SH-SY5Y (cell line): ENCODE results near the gene ABCE1.

Experiments used
- GATA2 ChIP-seq: IDR thresholded peaks from 2 replicates; pipeline ENCODE4 v1.6.1; 2011; ENCODE audit warnings: mild to moderate bottlenecking, low read depth, low read length
- GATA3 ChIP-seq: IDR thresholded peaks from 2 replicates; pipeline ENCODE4 v1.6.1; 2011; ENCODE audit warnings: low read depth, mild to moderate bottlenecking, low read length, moderate library complexity

ABCE1 gene

GRCh38 chr4:145083891-145084605 lies 14.1 kb upstream of the ABCE1 start:
- TF ChIP-seq GATA2 = no peak
- TF ChIP-seq GATA3 = no peak

GRCh38 chr4:145090380-145090779 lies 7.7 kb upstream of the ABCE1 start:
- no peak for TF ChIP-seq GATA2
- no peak for TF ChIP-seq GATA3

GRCh38 chr4:145093638-145094037 lies 4.5 kb upstream of the ABCE1 start:
- TF ChIP-seq GATA3 = no peak
- no peak for TF ChIP-seq GATA2

DNA sequence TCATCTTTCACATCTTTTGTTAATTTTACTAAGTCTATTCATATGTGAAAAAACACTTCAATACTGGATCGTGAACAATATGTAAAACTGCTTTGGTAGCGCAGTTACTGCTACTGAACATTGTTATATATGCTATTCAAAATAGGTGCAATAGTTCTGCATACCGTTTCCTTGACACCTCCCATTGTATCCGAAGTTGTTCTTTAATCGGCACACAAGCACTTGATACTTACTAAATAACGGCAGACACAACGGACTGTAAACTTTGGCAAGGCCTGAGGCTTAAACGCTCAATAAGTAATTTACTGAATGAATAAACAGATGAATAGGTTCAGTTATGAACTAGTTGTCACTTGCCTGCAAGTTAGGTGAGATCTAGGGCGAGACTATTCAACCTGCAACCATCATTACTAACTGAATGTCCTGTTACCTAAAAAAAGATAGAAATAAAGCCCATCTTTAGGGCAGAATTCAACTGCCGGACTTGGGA lies 735 bp upstream of the ABCE1 start:
- TF ChIP-seq GATA2 (no peak), GATA3 (no peak)

- TF ChIP-seq GATA3 = no peak
- no peak for TF ChIP-seq GATA2
Measured at GRCh38 chr4:145098675-145099037, 545 bp downstream of the ABCE1 start.

DNA sequence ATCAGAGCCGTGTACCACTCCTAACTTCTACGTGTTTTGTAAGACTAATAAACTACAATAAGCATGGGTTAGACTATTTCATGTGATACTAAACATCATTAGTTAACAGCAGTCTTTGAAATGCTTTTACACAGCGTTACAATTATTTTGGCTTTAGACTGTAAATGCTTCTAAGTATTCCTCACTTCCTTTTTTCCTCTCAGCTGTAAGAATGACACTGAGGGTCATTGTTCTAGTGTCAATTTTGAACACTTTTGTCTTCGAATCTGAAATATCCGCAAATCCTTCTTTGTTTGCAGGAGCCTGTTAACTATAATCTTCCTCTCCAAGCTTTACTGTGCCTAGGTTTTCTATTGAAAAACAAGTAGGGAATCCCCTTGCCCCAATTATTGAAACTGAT lies 1.5 kb downstream of the ABCE1 start:
- no peak for TF ChIP-seq GATA2
- no peak for TF ChIP-seq GATA3

DNA sequence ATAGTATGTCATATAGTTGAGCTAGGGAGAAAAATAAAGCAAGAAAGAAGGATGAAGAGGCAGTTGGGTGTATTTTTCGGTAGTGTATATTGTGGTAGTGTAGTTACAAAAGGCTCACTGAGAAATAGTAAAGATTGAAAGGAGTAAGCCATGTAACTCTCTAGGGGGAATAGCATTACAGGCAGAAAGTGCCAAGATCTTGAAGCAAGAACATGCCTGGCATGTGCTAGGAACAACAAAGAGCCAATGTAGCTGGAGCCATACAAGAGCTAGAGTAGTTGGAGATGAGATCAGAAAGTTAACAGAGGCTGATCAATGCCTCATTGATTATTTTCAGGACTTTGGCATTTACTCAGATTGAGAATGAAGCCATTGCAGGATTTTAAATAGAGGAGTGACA lies 3.0 kb downstream of the ABCE1 start:
- TF ChIP-seq GATA2 = no peak

- TF ChIP-seq GATA2 (no peak), GATA3 (no peak)
Measured at GRCh38 chr4:145102619-145103018, 4.5 kb downstream of the ABCE1 start.

DNA sequence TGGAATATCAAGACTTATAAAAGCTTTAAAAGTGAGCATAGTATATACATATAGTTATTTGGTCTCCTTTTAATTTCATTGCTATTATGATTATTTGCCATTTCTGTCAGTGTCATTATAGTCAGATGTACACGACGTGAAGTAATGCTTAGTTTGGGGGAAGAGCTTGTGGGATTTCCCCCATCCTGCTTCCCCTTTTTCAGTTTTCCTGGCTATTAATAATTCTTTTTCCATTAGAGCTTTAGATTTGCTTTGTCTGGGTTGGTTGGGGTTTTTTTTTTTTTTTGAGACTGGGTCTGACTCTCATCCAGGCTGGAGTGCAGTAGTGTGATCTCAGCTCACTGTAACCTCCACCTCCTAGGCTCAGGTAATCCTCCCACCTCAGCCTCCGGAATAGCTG lies 5.4 kb downstream of the ABCE1 start:
- no peak for TF ChIP-seq GATA3
- TF ChIP-seq GATA2 = no peak

GRCh38 chr4:145107126-145107525 lies 9.0 kb downstream of the ABCE1 start:
- no peak for TF ChIP-seq GATA2
- TF ChIP-seq GATA3 = no peak

GRCh38 chr4:145108128-145108527 lies 10.0 kb downstream of the ABCE1 start:
- no peak for TF ChIP-seq GATA3
- no peak for TF ChIP-seq GATA2

- TF ChIP-seq GATA2 (no peak), GATA3 (no peak)
Measured at GRCh38 chr4:145125396-145125795, 27.3 kb downstream of the ABCE1 start.

DNA sequence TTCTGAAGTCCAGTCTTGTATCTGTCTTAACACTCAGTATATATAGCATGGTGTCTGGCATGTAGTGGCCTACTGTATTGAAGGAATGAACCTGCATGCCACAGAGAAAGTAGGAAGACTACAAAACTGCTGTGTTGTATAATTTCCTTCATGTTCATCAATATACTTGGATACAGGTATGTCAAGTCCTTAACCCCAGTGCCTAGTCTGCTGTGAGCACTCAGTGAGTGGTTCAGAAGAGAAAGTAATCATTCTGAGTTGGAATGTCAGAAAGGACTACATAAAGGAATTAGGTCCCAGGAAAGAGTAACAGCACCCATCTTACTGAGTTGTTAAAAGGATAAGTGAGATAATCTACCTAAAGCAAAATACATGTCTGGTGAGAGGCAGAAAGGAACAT lies 32.0 kb downstream of the ABCE1 start:
- TF ChIP-seq GATA3 (no peak), GATA2 (no peak)

- TF ChIP-seq GATA2 (no peak), GATA3 (no peak)
Measured at GRCh38 chr4:145130788-145131399, 32.8 kb downstream of the ABCE1 start.

- TF ChIP-seq GATA3 (no peak), GATA2 (no peak)
Measured at GRCh38 chr4:145131848-145132247, 33.7 kb downstream of the ABCE1 start.
